GM12878 (cell line): ENCODE measurements around the gene PRR12. TPM values are rescaled to one million over a fixed set of nuclear protein-coding genes. Genes with fewer than 3 reads are reported as not detected.

ENCODE experiments used
- ATAC-seq: fragments of 200-7000 bp; cut with Tn5 transposase; 3 replicates; pipeline ENCODE4 v1.9.1; 2020; ENCODE audit warnings: mild to moderate bottlenecking, moderate library complexity
- BruUV-seq: library from RNA; stranded (reverse); fragments of 400-500 nt; replicated peaks from 2 replicates; lab custom pipeline; 2021; lab: Mats Ljungman, UMichigan
- CTCF ChIA-PET: fragments of 300-600 bp; sonication (Branson Sonifier 250); formaldehyde crosslinking; extraction: SDS; loops from one replicate; lab custom pipeline; 2021; ENCODE audit warnings: inconsistent platforms; lab: Yijun Ruan, JAX
- POLR2A ChIA-PET: fragments of 350-600 bp; formaldehyde crosslinking; extraction: SDS; loops from one replicate; lab custom pipeline; 2021; ENCODE audit warnings: inconsistent platforms; lab: Charles Lee
- RAD21 ChIA-PET: fragments of 300-600 bp; sonication (Branson Sonifier 250); formaldehyde crosslinking; loops from one replicate; lab custom pipeline; 2023; ENCODE audit warnings: antibody characterized with exemption; ENCODE audit not compliant: unreplicated experiment; lab: Charles Lee
- SMC1A ChIA-PET: fragments of 300-600 bp; sonication (Branson Sonifier 250); formaldehyde crosslinking; loops from one replicate; lab custom pipeline; 2023; ENCODE audit not compliant: unreplicated experiment, uncharacterized antibody; lab: Charles Lee
- DNase-seq: peaks from one replicate; pipeline ENCODE4 v3.0.0-alpha.2; 2011; ENCODE audit warnings: low read depth, low spot score
- FAIRE-seq: peaks from 3 replicates; lab custom pipeline; 2011; peaks lifted over from hg19 to GRCh38; lab: Jason Lieb, UNC
- H2AFZ ChIP-seq: 2 replicates; pipeline ENCODE4 v1.6.0; 2011; ENCODE audit warnings: low read depth, low read length, control low read depth; ENCODE audit not compliant: control insufficient read depth
- H3K27ac ChIP-seq: 2 replicates; pipeline ENCODE4 v1.5.1; 2011; ENCODE audit warnings: control low read depth; ENCODE audit not compliant: control insufficient read depth, insufficient read depth
- H3K27me3 ChIP-seq, 2 experiments: replicated peaks in 1 of 2; 2 replicates each; pipeline versions ENCODE4 v1.6.0 to v1.6.1; 2011; ENCODE audit warnings: low read length in 1 of 2; ENCODE audit not compliant: control insufficient read depth in 2 of 2, insufficient read depth in 2 of 2
- H3K36me3 ChIP-seq, 2 experiments: 2 replicates each; pipeline ENCODE4 v1.5.1; 2011; ENCODE audit warnings: low read length in 1 of 2; ENCODE audit not compliant: control insufficient read depth in 2 of 2, insufficient read depth in 2 of 2
- H3K4me1 ChIP-seq: 2 replicates; pipeline ENCODE4 v1.6.1; 2011; ENCODE audit warnings: mild to moderate bottlenecking, low read length, moderate library complexity, mixed read lengths; ENCODE audit not compliant: control insufficient read depth, insufficient read depth
- H3K4me2 ChIP-seq: 2 replicates; pipeline ENCODE4 v1.6.0; 2011; ENCODE audit warnings: control low read depth; ENCODE audit not compliant: control insufficient read depth, insufficient read depth
- H3K4me3 ChIP-seq: fragments of 200-600 bp; sonication (generic); 2 replicates; pipeline ENCODE4 v1.5.1; 2016
- H3K79me2 ChIP-seq: 2 replicates; pipeline ENCODE4 v1.6.0; 2011; ENCODE audit warnings: low read length; ENCODE audit not compliant: control insufficient read depth, insufficient read depth
- H3K9ac ChIP-seq: 2 replicates; pipeline ENCODE4 v1.8.0; 2011; ENCODE audit warnings: low read length, control low read depth, mixed read lengths; ENCODE audit not compliant: control insufficient read depth, insufficient read depth
- H3K9me3 ChIP-seq: replicated peaks from 3 replicates; pipeline ENCODE4 v1.5.1; 2011; ENCODE audit warnings: mild to moderate bottlenecking, low read length; ENCODE audit not compliant: control insufficient read depth, insufficient read depth
- H4K20me1 ChIP-seq: 2 replicates; pipeline ENCODE4 v1.6.0; 2011; ENCODE audit not compliant: control insufficient read depth, insufficient read depth
- NR2C2 ChIP-seq: IDR thresholded peaks from 2 replicates; pipeline ENCODE4 v1.6.1; 2011; ENCODE audit warnings: borderline replicate concordance, low read depth; ENCODE audit not compliant: control insufficient read depth, insufficient read length
- TBL1XR1 ChIP-seq: IDR thresholded peaks from 2 replicates; pipeline ENCODE4 v1.6.1; 2012; ENCODE audit warnings: low read depth, low read length, improper control_type of control experiment
- WGBS: methylation state at CpG from one replicate; pipeline ENCODE4 v1.1.6; 2016; ENCODE audit warnings: low lambda C conversion rate; ENCODE audit not compliant: insufficient replicate concordance, insufficient coverage; ENCODE audit errors: missing lambda C conversion rate; 5-methylcytosine and 5-hydroxymethylcytosine counted together
- in situ Hi-C: fragments of 300-500 bp; cut with MboI; formaldehyde crosslinking; loops from 9 replicates; pipeline ENCODE4 v1.14.3; 2018; ENCODE audit warnings: mixed read lengths
- intact Hi-C: fragments of 100-400 bp; cut with micrococcal nuclease; formaldehyde crosslinking; loops from one replicate; pipeline ENCODE4 v1.14.2; 2022; ENCODE audit not compliant: unreplicated experiment
- polyA plus RNA-seq, 11 experiments: library from polyadenylated mRNA; depleted of rRNA in 4 of 11; unstranded in 6 of 11; stranded (reverse) in 5 of 11; fragments of >200 nt; fragmentation: Nextera tagmentation in 4 of 11; fragmentation: Illumina TruSeq in 1 of 11; extraction: Ambion mirVana in 4 of 11; extraction: Trizol in 1 of 11; gene quantifications; 1 replicate in 1 of 11; 2 replicates in 10 of 11; pipeline versions ENCODE4 v1.2.1 to v1.2.3, GENCODE V29; 2011 to 2016; ENCODE audit warnings: inconsistent platforms in 2 of 11, missing spikeins in 2 of 11, low read depth in 1 of 11
- total RNA-seq, 4 experiments: library from RNA; depleted of rRNA in 3 of 4; stranded (reverse); fragments of >200 nt in 3 of 4; fragmentation: Illumina TruSeq in 1 of 4; extraction: Trizol in 1 of 4; gene quantifications; 2 replicates each; pipeline versions ENCODE4 v1.2.1 to v1.2.3, GENCODE V29; 2013 to 2021
- TF ChIP-seq, protein P1 (sequence below): fragments of 450-650 bp; IDR thresholded peaks from 2 replicates; pipeline ENCODE4 v1.6.1; 2017; ENCODE audit warnings: mild to moderate bottlenecking, moderate library complexity

Gene PRR12
- total and polyA plus RNA-seq, 10 of the 15 experiments (the other 5 are each of a cell fraction or from before 2014, with no cell fraction given): 0.02 to 25.3 (median 1.6) TPM

DNA sequence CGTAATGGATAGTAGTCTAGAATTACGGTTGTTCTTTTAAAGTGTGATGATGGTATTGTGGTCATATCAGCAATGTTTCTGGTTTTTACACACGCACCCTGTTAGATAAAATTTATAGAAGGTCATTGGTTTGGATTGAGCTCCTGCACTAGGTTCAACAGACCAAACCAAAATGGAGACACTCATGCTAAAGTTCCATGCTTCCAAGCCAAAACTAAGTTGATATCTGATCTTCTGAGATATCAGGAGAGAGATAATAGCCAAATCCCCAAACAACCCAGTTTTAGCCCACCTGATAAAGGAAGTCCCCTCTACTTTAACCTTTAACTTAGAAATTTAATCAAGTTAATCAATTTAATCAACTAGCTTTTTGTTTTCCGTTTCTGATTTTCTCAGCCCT, 11.8 kb upstream of the PRR12 start:
- peaks cover 7% of the 10 kb centered on the region; the same call in 1 of the 2 replicates for H3K4me1 ChIP-seq
- H3K9ac ChIP-seq: no peak overlapping the region; the same call in 1 of the 2 replicates
- RAD21 ChIA-PET: interaction anchor here (1.0 to 2.6 kb wide), 6 partner anchors 8 to 100 kb away, joined by 3 to 14 read pairs (median 5); partner anchors contain the start of gene RRAS
- SMC1A ChIA-PET: interaction anchor here (1.6 to 3.4 kb wide), 4 partner anchors 9 to 100 kb away, joined by 3 to 14 read pairs (median 10); partner anchors contain the start of genes PRMT1 and RRAS
- peak overlapping the region; percentile 77 for H3K4me3 ChIP-seq
- in situ Hi-C loops: no loop called here
- FAIRE-seq: no peak
- no TSS peak for BruUV-seq
- intact Hi-C loops: no loop called here
- no peak for TF ChIP-seq NR2C2
- TF ChIP-seq, protein P1, sequence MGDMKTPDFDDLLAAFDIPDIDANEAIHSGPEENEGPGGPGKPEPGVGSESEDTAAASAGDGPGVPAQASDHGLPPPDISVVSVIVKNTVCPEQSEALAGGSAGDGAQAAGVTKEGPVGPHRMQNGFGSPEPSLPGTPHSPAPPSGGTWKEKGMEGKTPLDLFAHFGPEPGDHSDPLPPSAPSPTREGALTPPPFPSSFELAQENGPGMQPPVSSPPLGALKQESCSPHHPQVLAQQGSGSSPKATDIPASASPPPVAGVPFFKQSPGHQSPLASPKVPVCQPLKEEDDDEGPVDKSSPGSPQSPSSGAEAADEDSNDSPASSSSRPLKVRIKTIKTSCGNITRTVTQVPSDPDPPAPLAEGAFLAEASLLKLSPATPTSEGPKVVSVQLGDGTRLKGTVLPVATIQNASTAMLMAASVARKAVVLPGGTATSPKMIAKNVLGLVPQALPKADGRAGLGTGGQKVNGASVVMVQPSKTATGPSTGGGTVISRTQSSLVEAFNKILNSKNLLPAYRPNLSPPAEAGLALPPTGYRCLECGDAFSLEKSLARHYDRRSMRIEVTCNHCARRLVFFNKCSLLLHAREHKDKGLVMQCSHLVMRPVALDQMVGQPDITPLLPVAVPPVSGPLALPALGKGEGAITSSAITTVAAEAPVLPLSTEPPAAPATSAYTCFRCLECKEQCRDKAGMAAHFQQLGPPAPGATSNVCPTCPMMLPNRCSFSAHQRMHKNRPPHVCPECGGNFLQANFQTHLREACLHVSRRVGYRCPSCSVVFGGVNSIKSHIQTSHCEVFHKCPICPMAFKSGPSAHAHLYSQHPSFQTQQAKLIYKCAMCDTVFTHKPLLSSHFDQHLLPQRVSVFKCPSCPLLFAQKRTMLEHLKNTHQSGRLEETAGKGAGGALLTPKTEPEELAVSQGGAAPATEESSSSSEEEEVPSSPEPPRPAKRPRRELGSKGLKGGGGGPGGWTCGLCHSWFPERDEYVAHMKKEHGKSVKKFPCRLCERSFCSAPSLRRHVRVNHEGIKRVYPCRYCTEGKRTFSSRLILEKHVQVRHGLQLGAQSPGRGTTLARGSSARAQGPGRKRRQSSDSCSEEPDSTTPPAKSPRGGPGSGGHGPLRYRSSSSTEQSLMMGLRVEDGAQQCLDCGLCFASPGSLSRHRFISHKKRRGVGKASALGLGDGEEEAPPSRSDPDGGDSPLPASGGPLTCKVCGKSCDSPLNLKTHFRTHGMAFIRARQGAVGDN: 0 out of 2 replicates have a peak, but pooled peaks have one; percentile 33
- no peak for TF ChIP-seq TBL1XR1
- TF ChIP-seq, all 136 proteins: peak for 1
- H3K79me2 ChIP-seq: peaks cover 17% of the 10 kb centered on the region
- no peak for DNase-seq
- no peak for ATAC-seq
- H3K36me3 ChIP-seq: peaks cover 1 to 3% of the 10 kb centered on the region in 2 experiments; a peak in 2 of 4 replicates
- CTCF ChIA-PET: interaction anchor here (0.6 to 4.2 kb wide), 5 partner anchors 9 to 105 kb away, joined by 4 to 48 read pairs (median 7); partner anchors contain the start of gene FLT3LG
- H2AFZ ChIP-seq: no peak overlapping the region
- H4K20me1 ChIP-seq: no peaks in the 10 kb centered on the region
- POLR2A ChIA-PET: interaction anchor here (0.6 to 2.9 kb wide), 10 partner anchors 8 to 183 kb away, joined by 3 to 23 read pairs (median 8); partner anchors contain the start of genes BCL2L12, IRF3, PRMT1 and PRR12
- H3K27ac ChIP-seq: no peak overlapping the region
- 66% methylated on average over 4 of the region's 4 CpGs for WGBS
- H3K4me2 ChIP-seq: peak overlapping the region; percentile 68
- no peaks in the 10 kb centered on the region for H3K27me3 ChIP-seq
- H3K9me3 ChIP-seq: no peaks in the 10 kb centered on the region
